MCF 10A (cell line): ENCODE data around the gene UQCC2. TPM values are rescaled to one million over a fixed set of nuclear protein-coding genes. Genes with fewer than 3 reads are reported as not detected.

Experiments used
- BruUV-seq: library from RNA; stranded (reverse); fragments of 400-500 nt; replicated peaks from 2 replicates; lab custom pipeline; 2021; lab: Mats Ljungman, UMichigan
- CTCF ChIA-PET: fragments of 300-600 bp; sonication (Branson Sonifier 250); formaldehyde crosslinking; extraction: SDS; loops from one replicate; lab custom pipeline; 2021; ENCODE audit warnings: antibody characterized with exemption, inconsistent platforms; lab: Yijun Ruan, JAX
- POLR2A ChIA-PET: fragments of 300-600, 350-650 bp; sonication (Branson Sonifier 250); formaldehyde crosslinking; extraction: SDS; loops from one replicate; lab custom pipeline; 2020; ENCODE audit warnings: antibody characterized with exemption, inconsistent platforms; lab: Yijun Ruan, JAX
- DNase-seq: peaks from one replicate; pipeline ENCODE4 v3.0.0-alpha.2; 2018; ENCODE audit not compliant: unreplicated experiment
- H3K27ac Mint-ChIP-seq: one replicate; pipeline ENCODE4 v1.8.0; 2022; ENCODE audit warnings: mild to moderate bottlenecking, low read depth, mixed read lengths; ENCODE audit not compliant: unreplicated experiment
- H3K27me3 Mint-ChIP-seq: one replicate; pipeline ENCODE4 v1.8.0; 2022; ENCODE audit warnings: mixed read lengths; ENCODE audit not compliant: insufficient read depth, unreplicated experiment
- H3K36me3 Mint-ChIP-seq: one replicate; pipeline ENCODE4 v1.8.0; 2022; ENCODE audit warnings: mild to moderate bottlenecking, moderate library complexity, mixed read lengths; ENCODE audit not compliant: insufficient read depth, unreplicated experiment
- H3K4me1 Mint-ChIP-seq: one replicate; pipeline ENCODE4 v1.8.0; 2022; ENCODE audit warnings: mixed read lengths; ENCODE audit not compliant: insufficient read depth, unreplicated experiment
- H3K4me3 Mint-ChIP-seq: one replicate; pipeline ENCODE4 v1.8.0; 2022; ENCODE audit warnings: mild to moderate bottlenecking, moderate library complexity, mixed read lengths; ENCODE audit not compliant: unreplicated experiment
- H3K9me3 Mint-ChIP-seq: one replicate; pipeline ENCODE4 v1.8.0; 2022; ENCODE audit warnings: mixed read lengths; ENCODE audit not compliant: unreplicated experiment
- intact Hi-C: fragments of 100-400 bp; cut with micrococcal nuclease; formaldehyde crosslinking; loops from 2 replicates; pipeline ENCODE4 v1.14.1; 2022
- total RNA-seq: library from RNA; stranded (reverse); gene quantifications from 2 replicates; pipeline ENCODE4 v1.2.3, GENCODE V29; 2022
- TF ChIP-seq, protein P1 (sequence below): fragments of 200-600 bp; IDR thresholded peaks from one replicate; pipeline ENCODE4 v1.8.0; 2022; ENCODE audit warnings: antibody characterized with exemption, mild to moderate bottlenecking; ENCODE audit not compliant: unreplicated experiment

Gene UQCC2
- total RNA-seq, 1 experiment from 2014 or later = 122 TPM

GRCh38 chr6:33694977-33695376 is 16.5 kb downstream of the UQCC2 start:
- peak overlapping the region; percentile 70 for H3K27ac Mint-ChIP-seq
- intact Hi-C loops = no loop called here
- no TSS peak for BruUV-seq
- DNase-seq = no peak
- peaks cover 86% of the 10 kb centered on the region for H3K36me3 Mint-ChIP-seq
- no peaks in the 10 kb centered on the region for H3K9me3 Mint-ChIP-seq
- H3K4me1 Mint-ChIP-seq = peaks cover 8% of the 10 kb centered on the region
- ChIA-PET CTCF (interaction anchor here (0.5 to 2.9 kb wide), 7 partner anchors 12 to 363 kb away, joined by 3 to 15 read pairs (median 4); partner anchors contain the start of genes ITPR3 and UQCC2), POLR2A (interaction anchor here (1.0 to 2.0 kb wide), 6 partner anchors 16 to 277 kb away, joined by 3 to 9 read pairs (median 4); partner anchors contain the start of genes CUTA and ITPR3)
- TF ChIP-seq, protein P1, sequence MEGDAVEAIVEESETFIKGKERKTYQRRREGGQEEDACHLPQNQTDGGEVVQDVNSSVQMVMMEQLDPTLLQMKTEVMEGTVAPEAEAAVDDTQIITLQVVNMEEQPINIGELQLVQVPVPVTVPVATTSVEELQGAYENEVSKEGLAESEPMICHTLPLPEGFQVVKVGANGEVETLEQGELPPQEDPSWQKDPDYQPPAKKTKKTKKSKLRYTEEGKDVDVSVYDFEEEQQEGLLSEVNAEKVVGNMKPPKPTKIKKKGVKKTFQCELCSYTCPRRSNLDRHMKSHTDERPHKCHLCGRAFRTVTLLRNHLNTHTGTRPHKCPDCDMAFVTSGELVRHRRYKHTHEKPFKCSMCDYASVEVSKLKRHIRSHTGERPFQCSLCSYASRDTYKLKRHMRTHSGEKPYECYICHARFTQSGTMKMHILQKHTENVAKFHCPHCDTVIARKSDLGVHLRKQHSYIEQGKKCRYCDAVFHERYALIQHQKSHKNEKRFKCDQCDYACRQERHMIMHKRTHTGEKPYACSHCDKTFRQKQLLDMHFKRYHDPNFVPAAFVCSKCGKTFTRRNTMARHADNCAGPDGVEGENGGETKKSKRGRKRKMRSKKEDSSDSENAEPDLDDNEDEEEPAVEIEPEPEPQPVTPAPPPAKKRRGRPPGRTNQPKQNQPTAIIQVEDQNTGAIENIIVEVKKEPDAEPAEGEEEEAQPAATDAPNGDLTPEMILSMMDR = no peak
- H3K4me3 Mint-ChIP-seq = no peak overlapping the region
- no peaks in the 10 kb centered on the region for H3K27me3 Mint-ChIP-seq

DNA sequence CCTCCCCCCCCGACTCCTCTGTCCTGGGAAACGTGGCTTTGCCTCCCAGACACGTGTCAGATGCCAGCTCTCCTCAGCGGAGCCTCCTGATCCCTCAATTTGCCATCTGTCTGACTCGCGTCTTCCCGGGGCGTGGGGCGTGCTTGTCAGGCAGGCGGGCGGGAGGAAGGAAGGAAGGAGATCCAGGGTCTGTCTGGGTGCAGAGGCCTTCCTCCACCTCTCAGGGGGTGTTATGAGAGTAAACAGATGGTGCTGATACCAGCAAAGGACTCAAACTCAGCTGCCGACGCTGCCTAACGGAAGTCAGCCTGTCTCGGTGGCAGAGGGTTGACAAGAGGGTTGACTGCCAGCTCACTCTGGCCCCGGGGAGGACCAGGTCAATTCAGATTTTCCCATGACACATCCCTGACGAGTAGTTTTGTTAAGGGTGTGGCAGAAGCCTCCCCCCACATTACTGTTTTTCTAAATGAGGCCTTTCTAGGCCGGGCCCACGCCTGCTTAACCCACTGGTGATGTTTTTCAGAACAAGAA is 17.0 kb downstream of the UQCC2 start:
- no TSS peak for BruUV-seq
- ChIA-PET CTCF (interaction anchor here (0.5 to 2.9 kb wide), 7 partner anchors 11 to 363 kb away, joined by 3 to 15 read pairs (median 4); partner anchors contain the start of genes ITPR3 and UQCC2), POLR2A (interaction anchor here (0.6 to 2.0 kb wide), 10 partner anchors 16 to 279 kb away, joined by 3 to 9 read pairs (median 3); partner anchors contain the start of genes CUTA, ITPR3 and UQCC2)
- no peak overlapping the region for H3K4me3 Mint-ChIP-seq
- no peaks in the 10 kb centered on the region for H3K27me3 Mint-ChIP-seq
- H3K4me1 Mint-ChIP-seq = peaks cover 8% of the 10 kb centered on the region
- intact Hi-C loops = no loop called here
- TF ChIP-seq, protein P1 = no peak
- H3K36me3 Mint-ChIP-seq = peaks cover 88% of the 10 kb centered on the region
- no peaks in the 10 kb centered on the region for H3K9me3 Mint-ChIP-seq
- H3K27ac Mint-ChIP-seq = peak overlapping the region; percentile 70
- peak; percentile 71 for DNase-seq

DNA sequence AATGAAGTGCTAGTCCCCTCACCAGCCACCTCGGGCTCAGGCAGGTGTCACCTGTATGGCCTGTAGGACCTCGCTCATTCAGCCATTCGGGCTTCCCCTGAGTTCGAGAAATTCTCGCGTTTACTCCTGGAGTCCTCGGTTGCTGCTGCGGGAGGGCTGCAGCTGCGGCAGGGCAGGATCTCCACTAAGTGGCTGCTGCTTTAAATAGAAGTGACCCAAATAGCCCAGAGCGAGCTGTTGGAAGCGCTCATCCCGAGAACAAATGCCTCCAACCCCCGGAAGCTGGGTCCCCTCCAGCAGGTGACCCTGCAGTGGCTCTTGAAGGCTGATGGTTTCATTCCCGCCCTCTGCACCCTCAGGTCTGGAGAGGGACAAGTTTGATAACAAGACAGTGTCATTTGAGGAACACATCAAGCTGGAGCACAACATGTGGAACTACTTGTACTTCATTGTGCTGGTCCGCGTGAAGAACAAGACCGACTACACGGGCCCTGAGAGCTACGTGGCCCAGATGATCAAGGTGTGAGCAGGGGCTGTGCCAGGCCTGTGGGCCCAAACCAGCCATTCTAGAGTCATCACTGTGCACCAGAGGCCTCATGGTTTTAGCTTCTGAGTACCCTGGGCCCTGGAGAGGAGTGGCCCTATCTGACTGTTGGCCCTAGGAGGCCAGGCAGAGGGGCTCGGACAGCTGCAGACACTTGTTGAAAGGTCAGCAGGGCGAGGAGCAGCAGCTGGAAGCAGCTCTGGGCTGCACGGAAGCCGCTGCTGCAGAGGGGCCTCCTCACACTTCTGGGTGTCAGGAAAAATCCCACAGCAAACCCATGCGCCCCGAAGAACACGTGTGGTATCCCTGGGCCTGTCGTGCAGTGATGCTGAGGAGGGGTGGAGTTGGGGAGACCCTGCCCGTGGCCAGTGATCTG is 18.1 kb downstream of the UQCC2 start:
- intact Hi-C loops = no loop called here
- no peaks in the 10 kb centered on the region for H3K27me3 Mint-ChIP-seq
- no peak overlapping the region for H3K4me3 Mint-ChIP-seq
- H3K27ac Mint-ChIP-seq = no peak overlapping the region
- H3K4me1 Mint-ChIP-seq = peaks cover 8% of the 10 kb centered on the region
- TF ChIP-seq, protein P1 = no peak
- ChIA-PET CTCF (interaction anchor here (0.6 to 2.9 kb wide), 5 partner anchors 18 to 106 kb away, joined by 3 to 15 read pairs (median 8); partner anchors contain the start of gene UQCC2), POLR2A (interaction anchor here (0.9 to 2.0 kb wide), 7 partner anchors 15 to 104 kb away, joined by 3 to 9 read pairs (median 4); partner anchors contain the start of genes ITPR3 and UQCC2)
- H3K36me3 Mint-ChIP-seq = peaks cover 95% of the 10 kb centered on the region
- H3K9me3 Mint-ChIP-seq = no peaks in the 10 kb centered on the region
- DNase-seq = no peak
- no TSS peak for BruUV-seq
